ENCODE results near the gene HTT-AS.

DNA sequence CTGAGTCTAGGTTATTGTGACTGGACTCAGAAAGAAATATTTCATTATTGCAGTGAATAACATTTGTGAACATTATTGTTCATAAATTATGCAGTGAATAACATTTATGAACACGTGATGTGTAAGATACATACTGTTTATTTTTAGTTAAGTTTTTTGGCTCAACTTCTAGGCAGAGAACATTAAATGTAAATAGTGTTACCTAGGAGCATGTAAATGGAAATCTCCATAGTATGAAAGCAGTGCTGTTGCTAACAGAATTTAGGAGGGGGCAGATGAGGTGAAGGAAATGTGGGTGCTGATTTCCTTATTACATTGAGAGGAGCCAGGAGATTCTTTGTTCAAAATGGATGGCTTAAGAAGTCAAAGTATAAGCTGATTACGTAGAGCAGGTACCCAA is 45.1 kb upstream of the HTT-AS start:
- TF ChIP-seq, protein P1, sequence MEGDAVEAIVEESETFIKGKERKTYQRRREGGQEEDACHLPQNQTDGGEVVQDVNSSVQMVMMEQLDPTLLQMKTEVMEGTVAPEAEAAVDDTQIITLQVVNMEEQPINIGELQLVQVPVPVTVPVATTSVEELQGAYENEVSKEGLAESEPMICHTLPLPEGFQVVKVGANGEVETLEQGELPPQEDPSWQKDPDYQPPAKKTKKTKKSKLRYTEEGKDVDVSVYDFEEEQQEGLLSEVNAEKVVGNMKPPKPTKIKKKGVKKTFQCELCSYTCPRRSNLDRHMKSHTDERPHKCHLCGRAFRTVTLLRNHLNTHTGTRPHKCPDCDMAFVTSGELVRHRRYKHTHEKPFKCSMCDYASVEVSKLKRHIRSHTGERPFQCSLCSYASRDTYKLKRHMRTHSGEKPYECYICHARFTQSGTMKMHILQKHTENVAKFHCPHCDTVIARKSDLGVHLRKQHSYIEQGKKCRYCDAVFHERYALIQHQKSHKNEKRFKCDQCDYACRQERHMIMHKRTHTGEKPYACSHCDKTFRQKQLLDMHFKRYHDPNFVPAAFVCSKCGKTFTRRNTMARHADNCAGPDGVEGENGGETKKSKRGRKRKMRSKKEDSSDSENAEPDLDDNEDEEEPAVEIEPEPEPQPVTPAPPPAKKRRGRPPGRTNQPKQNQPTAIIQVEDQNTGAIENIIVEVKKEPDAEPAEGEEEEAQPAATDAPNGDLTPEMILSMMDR (IDR thresholded peaks at IDR 0.05; ENCODE audit: poor library complexity), result no peak
- TF ChIP-seq EZH2 (IDR thresholded peaks at IDR 0.05; ENCODE audit: borderline replicate concordance), result no peak
- TF ChIP-seq EZH2phosphoT487 (IDR thresholded peaks at IDR 0.05; ENCODE audit: low read depth, severe bottlenecking, unreplicated experiment), result no peak

Data from hepatocyte (in vitro differentiated cells).